ENCODE data around the gene C19orf25.

C19orf25 gene

GRCh38 chr19:1496714-1497577 is 17.9 kb upstream of the C19orf25 start:
- DNase-seq (ENCODE audit: low spot score), result no peak

- no peak for DNase-seq (ENCODE audit: low spot score)
Observed at GRCh38 chr19:1495799-1496713, 17.0 kb upstream of the C19orf25 start.

- no peak for DNase-seq (ENCODE audit: low spot score)
Observed at GRCh38 chr19:1495051-1495798, 16.2 kb upstream of the C19orf25 start.

GRCh38 chr19:1494115-1494815 is 15.2 kb upstream of the C19orf25 start:
- DNase-seq (ENCODE audit: low spot score), result no peak

- DNase-seq (ENCODE audit: low spot score), result no peak
Observed at GRCh38 chr19:1492474-1493006, 13.5 kb upstream of the C19orf25 start.

- DNase-seq (ENCODE audit: low spot score), result no peak
Observed at GRCh38 chr19:1491849-1492170, 12.8 kb upstream of the C19orf25 start.

GRCh38 chr19:1491114-1491848 is 12.3 kb upstream of the C19orf25 start, which contains the start of gene REEP6:
REEP6 (plus strand) TSS chr19:1491181; CDS start chr19:1491270, 89 bp downstream.
- no peak for DNase-seq (ENCODE audit: low spot score)

GRCh38 chr19:1490311-1491113 is 11.5 kb upstream of the C19orf25 start, which contains the start of gene PCSK4:
PCSK4 (minus strand) TSS chr19:1490350; CDS start chr19:1490346, 4 bp downstream.
- DNase-seq (ENCODE audit: low spot score), result peak; percentile 97

GRCh38 chr19:1489463-1490310 is 10.7 kb upstream of the C19orf25 start:
- DNase-seq (ENCODE audit: low spot score), result peak; percentile 54

- no peak for DNase-seq (ENCODE audit: low spot score)
Observed at GRCh38 chr19:1488282-1488601, 9.2 kb upstream of the C19orf25 start.

- DNase-seq (ENCODE audit: low spot score), result no peak
Observed at GRCh38 chr19:1487576-1488281, 8.7 kb upstream of the C19orf25 start.

GRCh38 chr19:1486720-1487575 is 7.9 kb upstream of the C19orf25 start:
- DNase-seq (ENCODE audit: low spot score), result no peak

- no peak for DNase-seq (ENCODE audit: low spot score)
Observed at GRCh38 chr19:1483979-1484428, 5.0 kb upstream of the C19orf25 start.

- DNase-seq (ENCODE audit: low spot score), result no peak
Observed at GRCh38 chr19:1483131-1483978, 4.3 kb upstream of the C19orf25 start.

GRCh38 chr19:1482361-1483130 is 3.5 kb upstream of the C19orf25 start:
- DNase-seq (ENCODE audit: low spot score), result no peak
